ENCODE measurements around the gene CLCN6.

The CLCN6 gene

DNA sequence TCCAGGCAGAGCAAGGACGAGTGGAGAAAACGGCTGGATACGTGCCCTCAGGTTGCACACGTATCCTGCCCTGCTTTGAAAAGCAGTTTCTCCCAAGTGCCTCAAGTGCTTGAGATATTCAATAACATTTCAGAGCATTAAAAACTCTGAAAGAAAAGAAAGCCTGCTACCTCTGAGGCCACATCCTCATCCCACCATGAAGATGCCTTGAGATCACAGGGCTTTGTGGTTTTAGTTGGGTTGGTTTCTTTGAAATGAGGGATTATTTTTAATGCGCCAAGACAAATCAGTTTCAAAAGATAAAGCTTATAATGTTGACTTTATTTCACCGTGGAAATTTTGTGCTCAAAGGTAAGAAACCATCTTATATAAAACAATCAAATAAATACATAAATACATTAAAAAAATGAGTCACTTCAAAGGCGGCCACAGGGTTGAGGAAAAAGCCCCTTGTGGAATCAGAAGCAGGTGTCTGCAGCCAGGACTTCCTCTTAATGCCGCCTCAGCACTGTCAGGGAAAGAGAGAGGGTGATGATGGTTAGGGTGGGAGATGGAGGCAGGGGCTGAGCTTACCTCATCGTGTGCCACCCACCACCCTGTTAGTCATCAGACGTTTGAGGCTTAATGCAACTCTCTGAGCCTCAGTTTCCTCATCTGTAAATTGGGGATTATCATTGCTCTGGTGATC, 51.3 kb downstream of the CLCN6 start:
- H3K27ac ChIP-seq (replicated peaks) = no peak overlapping the region
- no peak overlapping the region for H3K4me3 ChIP-seq (replicated peaks; ENCODE audit: insufficient read depth, low read length)
- H3K27me3 ChIP-seq (ENCODE audit: insufficient read depth, poor library complexity, severe bottlenecking) = peaks cover 18% of the 10 kb centered on the region
- no peak for TF ChIP-seq POLR2AphosphoS5 (IDR thresholded peaks at IDR 0.05; ENCODE audit: low read depth)
- TF ChIP-seq, protein P1, sequence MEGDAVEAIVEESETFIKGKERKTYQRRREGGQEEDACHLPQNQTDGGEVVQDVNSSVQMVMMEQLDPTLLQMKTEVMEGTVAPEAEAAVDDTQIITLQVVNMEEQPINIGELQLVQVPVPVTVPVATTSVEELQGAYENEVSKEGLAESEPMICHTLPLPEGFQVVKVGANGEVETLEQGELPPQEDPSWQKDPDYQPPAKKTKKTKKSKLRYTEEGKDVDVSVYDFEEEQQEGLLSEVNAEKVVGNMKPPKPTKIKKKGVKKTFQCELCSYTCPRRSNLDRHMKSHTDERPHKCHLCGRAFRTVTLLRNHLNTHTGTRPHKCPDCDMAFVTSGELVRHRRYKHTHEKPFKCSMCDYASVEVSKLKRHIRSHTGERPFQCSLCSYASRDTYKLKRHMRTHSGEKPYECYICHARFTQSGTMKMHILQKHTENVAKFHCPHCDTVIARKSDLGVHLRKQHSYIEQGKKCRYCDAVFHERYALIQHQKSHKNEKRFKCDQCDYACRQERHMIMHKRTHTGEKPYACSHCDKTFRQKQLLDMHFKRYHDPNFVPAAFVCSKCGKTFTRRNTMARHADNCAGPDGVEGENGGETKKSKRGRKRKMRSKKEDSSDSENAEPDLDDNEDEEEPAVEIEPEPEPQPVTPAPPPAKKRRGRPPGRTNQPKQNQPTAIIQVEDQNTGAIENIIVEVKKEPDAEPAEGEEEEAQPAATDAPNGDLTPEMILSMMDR (IDR thresholded peaks at IDR 0.05; ENCODE audit: insufficient read depth, low read length) = no peak
- TF ChIP-seq SPI1 (IDR thresholded peaks at IDR 0.05; ENCODE audit: borderline replicate concordance, low read depth) = peak; percentile 68
- no peak for TF ChIP-seq GABPA (IDR thresholded peaks at IDR 0.05; ENCODE audit: low read depth)
- DNase-seq (ENCODE audit: low read depth in 1 of 2, low spot score in 1 of 2) = no peak

GRCh38 chr1:11858158-11858557, 52.2 kb downstream of the CLCN6 start:
- no peak overlapping the region for H3K4me3 ChIP-seq (replicated peaks; ENCODE audit: insufficient read depth, low read length)
- no peak for DNase-seq (ENCODE audit: low read depth in 1 of 2, low spot score in 1 of 2)
- H3K27ac ChIP-seq (replicated peaks) = no peak overlapping the region
- TF ChIP-seq SPI1 (IDR thresholded peaks at IDR 0.05; ENCODE audit: borderline replicate concordance, low read depth) (no peak), REST (IDR thresholded peaks at IDR 0.05; ENCODE audit: insufficient replicate concordance, low read depth) (no peak), POLR2AphosphoS5 (IDR thresholded peaks at IDR 0.05; ENCODE audit: low read depth) (no peak), GABPA (IDR thresholded peaks at IDR 0.05; ENCODE audit: low read depth) (no peak)
- TF ChIP-seq, protein P1 (IDR thresholded peaks at IDR 0.05; ENCODE audit: insufficient read depth, low read length) = no peak
- H3K27me3 ChIP-seq (ENCODE audit: insufficient read depth, poor library complexity, severe bottlenecking) = peaks cover 18% of the 10 kb centered on the region

DNA sequence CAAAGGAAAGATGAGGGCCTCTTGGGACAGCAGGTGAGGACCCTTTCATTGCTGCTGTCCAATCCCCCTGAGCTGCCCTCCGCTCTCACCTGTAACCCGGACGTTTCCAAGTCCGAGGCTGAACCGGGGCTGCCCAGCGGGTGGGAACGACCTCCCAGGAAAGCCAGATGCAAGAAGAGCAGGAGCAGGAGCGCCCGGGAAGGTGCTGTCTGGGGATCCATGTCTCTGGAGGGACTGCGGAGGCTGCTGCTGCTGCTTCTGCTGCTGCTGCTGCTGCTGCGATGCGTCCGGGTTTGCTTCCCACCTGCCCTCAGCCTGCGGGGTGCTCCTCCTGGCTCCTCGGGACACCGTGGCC, 52.6 kb downstream of the CLCN6 start, which contains the start of gene NPPB:
NPPB (minus strand) TSS at position 333 of the 355 bp plus-strand sequence; CDS start at position 221, 112 bp downstream.
- no peak within 1 kb of the TSS for H3K4me3 ChIP-seq (replicated peaks; ENCODE audit: insufficient read depth, low read length)
- no peak for DNase-seq (ENCODE audit: low read depth in 1 of 2, low spot score in 1 of 2)
- no peak for TF ChIP-seq POLR2AphosphoS5 (IDR thresholded peaks at IDR 0.05; ENCODE audit: low read depth)
- TF ChIP-seq REST (IDR thresholded peaks at IDR 0.05; ENCODE audit: insufficient replicate concordance, low read depth) = no peak
- TF ChIP-seq GABPA (IDR thresholded peaks at IDR 0.05; ENCODE audit: low read depth) = no peak
- no peak for TF ChIP-seq SPI1 (IDR thresholded peaks at IDR 0.05; ENCODE audit: borderline replicate concordance, low read depth)
- TF ChIP-seq, protein P1 (IDR thresholded peaks at IDR 0.05; ENCODE audit: insufficient read depth, low read length) = no peak
- no peak within 1 kb of the TSS for H3K27ac ChIP-seq (replicated peaks)
- peaks cover 18% of the 10 kb centered on the region for H3K27me3 ChIP-seq (ENCODE audit: insufficient read depth, poor library complexity, severe bottlenecking)

Measured in HL-60 (cell line).